Nucleus accumbens (tissue), 56 donors: ENCODE results near the gene DYNLRB2.

Source experiments
- DNase-seq, 56 donors: peaks; one replicate each; lab custom pipeline; 2025; lab: John Stamatoyannopoulos, UW

The DYNLRB2 gene

GRCh38 chr16:80594756-80595155 is 54.0 kb downstream of the DYNLRB2 start:
- no peak for DNase-seq

GRCh38 chr16:80596507-80597207 is 55.9 kb downstream of the DYNLRB2 start:
- DNase-seq, result no peak

GRCh38 chr16:80599466-80599865 is 58.7 kb downstream of the DYNLRB2 start:
- DNase-seq, result no peak
